Neutrophil (primary cell): ENCODE data around the gene CNTN4.

Experiments used
- H3K27ac ChIP-seq: fragments of 200-600 bp; sonication (generic); 2 replicates; pipeline ENCODE4 v1.5.1; 2016; ENCODE audit warnings: mild to moderate bottlenecking, moderate library complexity
- H3K27me3 ChIP-seq: fragments of 200-600 bp; sonication (generic); 2 replicates; pipeline ENCODE4 v1.6.0; 2016; ENCODE audit warnings: mild to moderate bottlenecking
- H3K36me3 ChIP-seq: fragments of 200-600 bp; sonication (generic); 2 replicates; pipeline ENCODE4 v1.5.1; 2017
- H3K4me1 ChIP-seq, 2 experiments: fragments of 200-600 bp in 1 of 2; sonication (generic) in 1 of 2; 1 replicate in 1 of 2; 2 replicates in 1 of 2; pipeline versions ENCODE4 v1.5.1 to v1.6.1; 2013 to 2016; ENCODE audit warnings: low read depth in 1 of 2, low read length in 1 of 2, mild to moderate bottlenecking in 1 of 2, moderate library complexity in 1 of 2; ENCODE audit not compliant: control insufficient read depth in 1 of 2, insufficient read depth in 1 of 2
- H3K4me3 ChIP-seq, 2 experiments: fragments of 200-600 bp in 1 of 2; sonication (generic) in 1 of 2; 1 replicate in 1 of 2; 2 replicates in 1 of 2; pipeline ENCODE4 v1.5.1; 2013 to 2016; ENCODE audit warnings: low read depth in 1 of 2, low read length in 1 of 2, mild to moderate bottlenecking in 1 of 2, moderate library complexity in 1 of 2
- H3K9me3 ChIP-seq: fragments of 200-600 bp; sonication (generic); 2 replicates; pipeline ENCODE4 v1.5.1; 2016
- TF ChIP-seq, protein P1 (sequence below): fragments of 200-600 bp; sonication (generic); IDR thresholded peaks from 2 replicates; pipeline ENCODE4 v1.5.1; 2016; ENCODE audit warnings: antibody characterized with exemption

The CNTN4 gene

DNA sequence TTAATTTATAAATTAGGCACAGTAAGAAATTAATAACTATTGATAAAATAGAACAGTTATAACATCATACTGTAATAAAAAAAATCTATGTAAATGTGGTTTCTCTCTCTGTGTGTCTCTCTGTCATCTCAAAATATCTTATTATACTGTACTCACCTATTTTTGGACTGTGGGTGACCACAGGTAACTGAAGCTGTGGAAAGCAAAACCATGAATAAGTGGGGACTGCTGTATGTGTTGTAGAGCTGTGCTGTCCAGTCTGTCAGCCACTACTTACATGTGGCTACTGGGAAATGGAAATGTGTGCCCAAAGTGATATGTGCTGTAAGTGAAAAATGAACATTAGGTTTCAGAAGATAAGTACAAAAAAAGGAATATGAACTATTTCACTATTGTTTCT, 145.5 kb downstream of the CNTN4 start:
- Histone ChIP-seq H3K27ac (no peak overlapping the region), H3K36me3 (no peaks in the 10 kb centered on the region), H3K27me3 (no peaks in the 10 kb centered on the region), H3K9me3 (no peaks in the 10 kb centered on the region), H3K4me1 (no peaks in the 10 kb centered on the region), H3K4me3 (no peak overlapping the region)
- TF ChIP-seq, protein P1, sequence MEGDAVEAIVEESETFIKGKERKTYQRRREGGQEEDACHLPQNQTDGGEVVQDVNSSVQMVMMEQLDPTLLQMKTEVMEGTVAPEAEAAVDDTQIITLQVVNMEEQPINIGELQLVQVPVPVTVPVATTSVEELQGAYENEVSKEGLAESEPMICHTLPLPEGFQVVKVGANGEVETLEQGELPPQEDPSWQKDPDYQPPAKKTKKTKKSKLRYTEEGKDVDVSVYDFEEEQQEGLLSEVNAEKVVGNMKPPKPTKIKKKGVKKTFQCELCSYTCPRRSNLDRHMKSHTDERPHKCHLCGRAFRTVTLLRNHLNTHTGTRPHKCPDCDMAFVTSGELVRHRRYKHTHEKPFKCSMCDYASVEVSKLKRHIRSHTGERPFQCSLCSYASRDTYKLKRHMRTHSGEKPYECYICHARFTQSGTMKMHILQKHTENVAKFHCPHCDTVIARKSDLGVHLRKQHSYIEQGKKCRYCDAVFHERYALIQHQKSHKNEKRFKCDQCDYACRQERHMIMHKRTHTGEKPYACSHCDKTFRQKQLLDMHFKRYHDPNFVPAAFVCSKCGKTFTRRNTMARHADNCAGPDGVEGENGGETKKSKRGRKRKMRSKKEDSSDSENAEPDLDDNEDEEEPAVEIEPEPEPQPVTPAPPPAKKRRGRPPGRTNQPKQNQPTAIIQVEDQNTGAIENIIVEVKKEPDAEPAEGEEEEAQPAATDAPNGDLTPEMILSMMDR: no peak

- no peaks in the 10 kb centered on the region for H3K36me3 ChIP-seq
- H3K4me3 ChIP-seq: no peak overlapping the region
- H3K4me1 ChIP-seq: no peaks in the 10 kb centered on the region
- no peaks in the 10 kb centered on the region for H3K27me3 ChIP-seq
- TF ChIP-seq, protein P1: no peak
- H3K9me3 ChIP-seq: no peaks in the 10 kb centered on the region
- no peak overlapping the region for H3K27ac ChIP-seq
Measured at GRCh38 chr3:2246873-2247648, 148.4 kb downstream of the CNTN4 start.

DNA sequence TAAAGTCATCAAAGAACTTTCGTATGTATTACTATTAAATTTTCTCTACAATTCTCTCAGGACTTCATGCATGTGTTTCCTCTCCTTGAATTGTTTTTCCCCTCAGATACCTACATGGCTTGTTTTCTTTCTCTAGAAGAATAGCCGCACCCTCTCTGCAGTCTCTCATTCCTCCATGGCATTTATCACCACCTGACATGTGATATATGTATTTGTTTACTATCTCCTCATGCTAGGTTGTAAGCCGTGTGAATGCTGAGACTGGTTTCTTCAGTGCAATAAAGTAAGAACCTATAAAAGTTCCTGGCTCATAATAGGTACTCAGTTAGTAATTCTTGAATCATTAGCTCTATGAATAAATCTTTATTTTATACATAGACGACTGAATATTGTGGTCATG, 149.2 kb downstream of the CNTN4 start:
- H3K36me3 ChIP-seq: no peaks in the 10 kb centered on the region

DNA sequence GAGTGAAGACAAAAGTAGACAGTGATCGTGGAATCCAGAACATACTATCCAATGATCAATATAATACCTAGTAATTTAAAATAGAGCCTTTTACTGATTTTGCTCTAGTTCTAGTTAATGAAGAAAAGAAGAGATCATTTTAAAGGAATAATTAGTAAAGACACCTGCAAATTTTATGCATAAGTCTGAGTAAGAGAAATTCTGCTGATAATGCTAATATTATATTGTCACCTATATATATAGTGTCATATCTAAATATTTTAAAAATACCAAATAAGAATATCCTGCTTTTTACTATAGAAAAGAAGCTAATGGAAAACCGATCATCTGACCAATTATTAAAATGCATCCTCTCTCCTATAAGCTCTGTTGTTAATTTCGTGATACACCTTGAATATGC, 152.1 kb downstream of the CNTN4 start:
- Histone ChIP-seq H3K27me3 (no peaks in the 10 kb centered on the region), H3K27ac (no peak overlapping the region), H3K36me3 (no peaks in the 10 kb centered on the region), H3K4me3 (no peak overlapping the region), H3K4me1 (no peaks in the 10 kb centered on the region), H3K9me3 (no peaks in the 10 kb centered on the region)
- TF ChIP-seq, protein P1: no peak

More for the DNA sequence above, 149.2 kb downstream of the CNTN4 start:
- Histone ChIP-seq H3K9me3 (no peaks in the 10 kb centered on the region), H3K4me3 (no peak overlapping the region), H3K4me1 (no peaks in the 10 kb centered on the region), H3K27me3 (no peaks in the 10 kb centered on the region), H3K27ac (no peak overlapping the region)
- TF ChIP-seq, protein P1: no peak

DNA sequence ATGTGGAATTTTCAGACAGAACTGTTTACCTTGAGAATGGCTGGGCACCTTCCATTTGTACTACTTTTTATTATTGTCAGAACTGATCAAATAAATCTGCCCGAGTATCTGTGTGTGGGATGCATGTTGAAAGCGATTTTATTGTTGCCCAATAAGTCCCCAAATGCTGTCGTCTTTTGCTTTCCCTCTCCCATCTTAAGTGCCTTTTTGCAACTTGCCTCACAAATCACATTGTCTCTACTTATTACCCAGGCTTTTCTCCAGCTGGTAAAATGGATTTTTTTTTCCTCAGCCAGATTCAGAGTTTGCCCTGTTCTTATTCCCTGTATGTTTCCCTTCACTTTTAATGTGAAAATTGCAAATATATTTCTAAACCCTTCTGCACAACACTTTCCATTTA, 163.1 kb downstream of the CNTN4 start:
- TF ChIP-seq, protein P1: no peak
- no peaks in the 10 kb centered on the region for H3K27me3 ChIP-seq
- no peaks in the 10 kb centered on the region for H3K36me3 ChIP-seq
- no peaks in the 10 kb centered on the region for H3K4me1 ChIP-seq
- no peak overlapping the region for H3K4me3 ChIP-seq
- no peaks in the 10 kb centered on the region for H3K9me3 ChIP-seq
- H3K27ac ChIP-seq: no peak overlapping the region
